GM12874 (cell line): ENCODE results near the gene DOCK8.

Experiments used
- CTCF ChIP-seq: IDR thresholded peaks from 2 replicates; pipeline ENCODE4 v1.5.1; 2011; ENCODE audit warnings: low read depth, mild to moderate bottlenecking, control low read depth, low read length, moderate library complexity; ENCODE audit not compliant: insufficient read depth

DOCK8 gene

DNA sequence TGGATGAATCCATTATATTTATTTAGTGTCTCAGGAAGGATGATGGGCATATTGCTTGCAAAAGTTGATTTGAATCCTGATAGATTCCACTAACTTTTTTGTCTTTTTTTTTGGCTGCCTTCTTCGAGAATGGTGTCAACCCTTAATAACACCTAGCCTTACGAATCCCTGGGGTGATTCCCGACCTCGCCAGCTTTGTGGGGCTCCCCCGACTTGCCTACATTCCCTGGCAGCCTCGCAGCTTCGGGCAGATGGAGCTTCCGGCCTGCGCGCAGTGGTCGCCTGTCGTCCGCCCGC lies 366 bp upstream of the DOCK8 start:
- TF ChIP-seq CTCF: no peak

GRCh38 chr9:215631-216155 lies 1.0 kb downstream of the DOCK8 start:
- TF ChIP-seq CTCF: no peak

GRCh38 chr9:216866-217265 lies 2.2 kb downstream of the DOCK8 start:
- TF ChIP-seq CTCF: no peak

- TF ChIP-seq CTCF: no peak
Observed at GRCh38 chr9:217950-218349, 3.3 kb downstream of the DOCK8 start.

DNA sequence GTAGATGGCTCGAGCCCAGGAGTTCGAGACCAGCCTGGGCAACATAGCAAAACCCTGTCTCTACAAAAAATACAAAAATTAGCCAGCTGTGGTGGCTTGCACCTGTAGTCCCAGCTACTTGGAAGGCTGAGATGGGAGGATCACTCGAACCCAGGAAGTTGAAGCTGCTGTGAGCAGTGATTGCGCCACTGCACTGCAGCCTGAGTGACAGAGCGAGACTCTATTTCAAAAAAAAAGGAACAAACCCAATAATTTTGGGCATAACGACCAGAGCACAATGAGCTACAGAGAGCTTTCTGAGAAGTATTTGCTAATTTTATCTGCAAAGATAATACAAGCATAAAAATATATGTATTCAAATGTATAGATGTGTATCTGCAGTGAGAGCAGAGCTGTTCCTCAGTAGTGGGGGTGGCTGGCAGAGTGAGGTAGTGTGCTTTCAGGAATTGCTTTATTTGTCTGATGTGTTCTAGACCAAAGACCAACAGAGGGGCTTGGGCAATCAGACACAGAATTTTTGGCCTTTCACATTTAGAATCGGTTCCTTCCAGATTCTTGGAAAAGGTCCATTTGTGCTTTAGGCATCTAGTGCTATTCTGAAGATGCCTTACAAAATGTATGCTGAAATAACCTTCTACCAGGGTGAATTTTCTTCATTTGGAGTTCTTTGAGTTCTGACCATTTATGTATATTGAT lies 5.2 kb downstream of the DOCK8 start:
- no peak for TF ChIP-seq CTCF

DNA sequence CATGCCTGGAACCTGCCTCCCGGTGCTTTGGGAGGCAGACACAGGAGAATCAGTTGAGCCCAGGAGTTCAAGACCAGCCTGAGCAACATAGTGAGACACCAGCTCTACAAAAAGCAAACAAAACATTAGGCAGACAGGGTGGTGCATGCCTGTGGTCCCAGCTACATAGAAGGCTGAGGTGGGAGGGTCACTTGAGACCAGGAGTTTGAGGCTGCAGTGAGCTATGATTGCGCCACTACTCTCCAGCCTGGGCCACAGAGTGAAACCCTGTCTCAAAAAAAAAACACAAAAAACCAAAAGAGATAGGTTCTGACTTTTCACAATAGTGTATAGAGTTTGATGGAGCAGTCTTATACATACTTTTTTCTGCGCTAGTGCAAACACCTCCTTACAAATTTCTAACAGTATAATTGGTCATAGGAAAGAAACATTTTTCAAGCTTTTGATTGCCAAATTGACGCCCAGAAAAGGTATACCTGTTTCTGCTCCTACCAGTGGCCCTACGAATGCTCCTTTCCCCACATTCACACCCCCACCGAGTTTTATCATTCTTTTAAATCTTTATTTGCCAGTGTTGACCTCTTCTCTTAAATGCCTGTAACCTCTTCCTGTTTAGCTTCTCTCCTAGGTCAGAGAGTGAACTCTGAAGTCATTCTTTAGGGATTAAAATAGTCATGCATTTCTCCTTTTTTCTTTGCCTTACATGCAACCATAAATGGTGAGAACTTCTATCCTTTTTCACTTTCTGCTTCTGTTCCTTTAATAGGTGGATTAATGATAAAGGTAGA lies 7.5 kb downstream of the DOCK8 start:
- TF ChIP-seq CTCF: no peak

GRCh38 chr9:223152-223551 lies 8.5 kb downstream of the DOCK8 start:
- TF ChIP-seq CTCF: no peak
